Endodermal cell (in vitro differentiated cells): ENCODE measurements around the gene KRT1. TPM values are rescaled to one million over a fixed set of nuclear protein-coding genes. Genes with fewer than 3 reads are reported as not detected.

Source experiments
- DNase-seq: peaks from one replicate; pipeline ENCODE4 v3.0.0-alpha.2; 2017
- H3K27ac ChIP-seq: 2 replicates; pipeline ENCODE4 v1.5.1; 2013; ENCODE audit warnings: mild to moderate bottlenecking, low read depth, low read length, moderate library complexity
- H3K27me3 ChIP-seq: 2 replicates; pipeline ENCODE4 v1.6.1; 2013; ENCODE audit warnings: mild to moderate bottlenecking, low read length, moderate library complexity; ENCODE audit not compliant: insufficient read depth, control insufficient read depth, poor library complexity, severe bottlenecking
- H3K36me3 ChIP-seq: 2 replicates; pipeline ENCODE4 v1.7.0; 2013; ENCODE audit warnings: mild to moderate bottlenecking, low read length, moderate library complexity; ENCODE audit not compliant: control insufficient read depth, insufficient read depth
- H3K4me1 ChIP-seq: one replicate; pipeline ENCODE4 v1.7.0; 2013; ENCODE audit warnings: low read length; ENCODE audit not compliant: control insufficient read depth, insufficient read depth
- H3K4me3 ChIP-seq: 2 replicates; pipeline ENCODE4 v1.5.1; 2013; ENCODE audit warnings: mild to moderate bottlenecking, low read length, moderate library complexity
- H3K9ac ChIP-seq: 2 replicates; pipeline ENCODE4 v1.6.1; 2013; ENCODE audit warnings: mild to moderate bottlenecking, low read length, moderate library complexity; ENCODE audit not compliant: poor library complexity, severe bottlenecking; ENCODE audit errors: extremely low read depth
- H3K9me3 ChIP-seq: 2 replicates; pipeline ENCODE4 v1.6.1; 2013; ENCODE audit warnings: mild to moderate bottlenecking, low read length, moderate library complexity; ENCODE audit not compliant: control insufficient read depth
- H3K27ac Mint-ChIP-seq: 2 replicates; pipeline ENCODE4 v1.8.0; 2020; ENCODE audit warnings: mixed read lengths
- H3K27me3 Mint-ChIP-seq: 2 replicates; pipeline ENCODE4 v1.8.0; 2021; ENCODE audit warnings: mild to moderate bottlenecking, mixed read lengths; ENCODE audit not compliant: insufficient read depth
- H3K36me3 Mint-ChIP-seq: 2 replicates; pipeline ENCODE4 v1.8.0; 2020; ENCODE audit warnings: low read depth, mixed read lengths
- H3K4me1 Mint-ChIP-seq: 2 replicates; pipeline ENCODE4 v1.8.0; 2020; ENCODE audit warnings: mixed read lengths
- H3K4me3 Mint-ChIP-seq: 2 replicates; pipeline ENCODE4 v1.8.0; 2020; ENCODE audit warnings: mild to moderate bottlenecking, moderate library complexity, mixed read lengths
- H3K9me3 Mint-ChIP-seq: 2 replicates; pipeline ENCODE4 v1.8.0; 2020; ENCODE audit warnings: mild to moderate bottlenecking, mixed read lengths
- CTCF ChIP-seq: fragments of 200-600 bp; sonication (generic); conservative IDR thresholded peaks from 2 replicates; pipeline ENCODE4 v1.5.0; 2021; ENCODE audit warnings: antibody characterized with exemption, mild to moderate bottlenecking
- WGBS, 2 experiments: methylation state at CpG; one replicate each; pipeline versions ENCODE4 v1.1.5 to v1.1.7; 2013; ENCODE audit warnings: missing lambda C conversion rate in 2 of 2, mixed read lengths in 1 of 2; ENCODE audit not compliant: insufficient coverage in 1 of 2, insufficient read length in 1 of 2; 5-methylcytosine and 5-hydroxymethylcytosine counted together
- total RNA-seq, 2 donors: library from RNA; stranded (reverse); fragmentation: NEBNext Ultra II Directional in 1 of 2; extraction: Animal tissue kit (Norgen Biotek cat#: 25700) in 1 of 2; gene quantifications; 2 replicates in 1 of 2; 3 replicates in 1 of 2; pipeline ENCODE4 v1.2.1, GENCODE V29; 2021

Gene KRT1
- total RNA-seq, 2 donors from 2014 or later = not detected

GRCh38 chr12:52629281-52630007 is 50.8 kb downstream of the KRT1 start:
- peaks cover 37% of the 10 kb centered on the region for H3K27me3 ChIP-seq
- H3K27ac Mint-ChIP-seq = no peak overlapping the region
- H3K27me3 Mint-ChIP-seq = peaks cover 61% of the 10 kb centered on the region
- no peaks in the 10 kb centered on the region for H3K9me3 ChIP-seq
- no peaks in the 10 kb centered on the region for H3K36me3 ChIP-seq
- DNase-seq = peak; percentile 26
- no peak overlapping the region for H3K4me3 Mint-ChIP-seq
- H3K27ac ChIP-seq = no peak overlapping the region
- TF ChIP-seq CTCF = no peak
- no peaks in the 10 kb centered on the region for H3K36me3 Mint-ChIP-seq
- no peaks in the 10 kb centered on the region for H3K4me1 ChIP-seq
- no peak overlapping the region for H3K4me3 ChIP-seq
- no peak overlapping the region for H3K9ac ChIP-seq
- 79 to 91% methylated on average over 8 to 12 of the region's 12 CpGs for WGBS, 2 experiments
- H3K4me1 Mint-ChIP-seq = no peaks in the 10 kb centered on the region
- H3K9me3 Mint-ChIP-seq = no peaks in the 10 kb centered on the region

DNA sequence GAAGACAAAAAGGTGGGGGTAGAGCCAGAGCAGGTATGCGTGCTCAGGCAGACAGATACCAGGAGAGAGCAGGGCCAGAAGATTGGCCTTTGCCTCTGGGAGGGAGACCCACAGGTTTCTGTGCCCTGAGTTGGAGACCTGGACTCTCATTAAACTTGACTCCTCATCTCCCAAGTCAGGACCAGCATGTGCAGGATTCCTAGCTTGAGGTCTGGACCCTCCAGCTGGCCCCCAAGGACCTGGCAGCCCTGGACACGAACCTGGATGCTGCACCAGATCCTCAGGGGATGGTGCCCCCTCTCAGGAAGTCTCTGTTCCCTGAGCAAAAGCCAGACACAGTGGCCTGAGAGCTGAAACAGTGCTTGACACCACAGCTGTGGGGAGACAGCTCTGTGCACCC is 51.4 kb downstream of the KRT1 start:
- 91 to 93% methylated on average over 1 to 2 of the region's 2 CpGs for WGBS, 2 experiments
- no peaks in the 10 kb centered on the region for H3K36me3 ChIP-seq
- H3K9me3 Mint-ChIP-seq = no peaks in the 10 kb centered on the region
- no peak overlapping the region for H3K27ac Mint-ChIP-seq
- no peak overlapping the region for H3K27ac ChIP-seq
- no peaks in the 10 kb centered on the region for H3K36me3 Mint-ChIP-seq
- no peak overlapping the region for H3K4me3 Mint-ChIP-seq
- no peaks in the 10 kb centered on the region for H3K4me1 ChIP-seq
- H3K9me3 ChIP-seq = no peaks in the 10 kb centered on the region
- no peak overlapping the region for H3K9ac ChIP-seq
- DNase-seq = peak; percentile 38
- H3K4me1 Mint-ChIP-seq = no peaks in the 10 kb centered on the region
- no peak for TF ChIP-seq CTCF
- peaks cover 31% of the 10 kb centered on the region for H3K27me3 ChIP-seq
- no peak overlapping the region for H3K4me3 ChIP-seq
- peaks cover 55% of the 10 kb centered on the region for H3K27me3 Mint-ChIP-seq

DNA sequence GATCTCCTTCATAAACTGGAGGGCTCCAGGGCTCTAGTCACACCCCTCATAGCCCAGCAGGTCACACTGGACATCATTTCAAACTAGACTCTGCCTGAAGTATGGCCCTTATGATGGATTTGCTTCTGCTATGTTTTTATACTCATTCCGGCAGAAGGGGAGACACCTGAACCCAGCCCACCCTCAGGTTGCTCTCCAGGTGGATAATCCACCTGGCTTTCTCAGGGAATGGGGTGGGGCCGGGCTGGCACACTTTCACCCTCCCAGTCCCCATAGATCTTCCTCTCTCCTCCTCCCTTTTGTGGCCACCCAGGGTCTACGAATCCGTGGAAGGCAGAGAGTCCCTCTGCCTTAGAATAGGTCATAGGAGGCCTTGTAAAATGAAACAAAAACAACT is 52.1 kb downstream of the KRT1 start:
- Histone ChIP-seq H3K4me3 (no peak overlapping the region), H3K4me1 (no peaks in the 10 kb centered on the region), H3K9me3 (no peaks in the 10 kb centered on the region), H3K36me3 (no peaks in the 10 kb centered on the region), H3K27ac (no peak overlapping the region), H3K9ac (no peak overlapping the region), H3K27me3 (peaks cover 26% of the 10 kb centered on the region)
- WGBS, 2 experiments = 75 to 94% methylated on average over 3 to 4 of the region's 4 CpGs
- no peak overlapping the region for H3K4me3 Mint-ChIP-seq
- DNase-seq = peak; percentile 13
- no peak overlapping the region for H3K27ac Mint-ChIP-seq
- no peaks in the 10 kb centered on the region for H3K36me3 Mint-ChIP-seq
- TF ChIP-seq CTCF = no peak
- no peaks in the 10 kb centered on the region for H3K4me1 Mint-ChIP-seq
- H3K9me3 Mint-ChIP-seq = no peaks in the 10 kb centered on the region
- peaks cover 49% of the 10 kb centered on the region for H3K27me3 Mint-ChIP-seq
